Cardiac muscle cell (in vitro differentiated cells and primary cell): ENCODE measurements around the gene B3GALT6. TPM values are rescaled to one million over a fixed set of nuclear protein-coding genes. Genes with fewer than 3 reads are reported as not detected.

Experiments used
- DNase-seq, 2 donors: peaks; one replicate each; pipeline versions ENCODE4 v3.0.0 to v3.0.0-alpha.2; 2010 to 2017; ENCODE audit warnings: low read depth in 1 of 2, low spot score in 1 of 2
- H3K27ac ChIP-seq: fragments of 200-600 bp; sonication (generic); 2 replicates; pipeline ENCODE4 v1.5.1; 2016
- H3K27me3 ChIP-seq: fragments of 200-600 bp; sonication (generic); 2 replicates; pipeline ENCODE4 v1.6.0; 2016; ENCODE audit warnings: control low read depth
- H3K36me3 ChIP-seq: fragments of 200-600 bp; sonication (generic); 2 replicates; pipeline ENCODE4 v1.5.1; 2016; ENCODE audit warnings: control low read depth
- H3K4me1 ChIP-seq: fragments of 200-600 bp; sonication (generic); 2 replicates; pipeline ENCODE4 v1.8.1; 2017; ENCODE audit warnings: low read depth, mild to moderate bottlenecking, mixed run types
- H3K4me3 ChIP-seq: fragments of 200-600 bp; sonication (generic); 2 replicates; pipeline ENCODE4 v1.5.1; 2016; ENCODE audit warnings: mild to moderate bottlenecking
- H3K9me3 ChIP-seq: fragments of 200-600 bp; sonication (generic); 2 replicates; pipeline ENCODE4 v1.5.1; 2017; ENCODE audit warnings: low read depth, mild to moderate bottlenecking, control low read depth
- CTCF ChIP-seq: IDR thresholded peaks from 2 replicates; pipeline ENCODE4 v1.5.1; 2012; ENCODE audit warnings: low read depth, mild to moderate bottlenecking, low read length
- polyA plus RNA-seq: library from polyadenylated mRNA; unstranded; fragments of >200 nt; fragmentation: Nextera tagmentation; extraction: Ambion mirVana; gene quantifications from 2 replicates; pipeline ENCODE4 v1.2.1, GENCODE V29; 2016
- total RNA-seq: library from RNA; depleted of rRNA; stranded (reverse); fragments of >200 nt; gene quantifications from 2 replicates; pipeline ENCODE4 v1.2.3, GENCODE V29; 2016

The B3GALT6 gene
- total and polyA plus RNA-seq, 2 experiments from 2014 or later = 56.8 to 58.9 TPM

DNA sequence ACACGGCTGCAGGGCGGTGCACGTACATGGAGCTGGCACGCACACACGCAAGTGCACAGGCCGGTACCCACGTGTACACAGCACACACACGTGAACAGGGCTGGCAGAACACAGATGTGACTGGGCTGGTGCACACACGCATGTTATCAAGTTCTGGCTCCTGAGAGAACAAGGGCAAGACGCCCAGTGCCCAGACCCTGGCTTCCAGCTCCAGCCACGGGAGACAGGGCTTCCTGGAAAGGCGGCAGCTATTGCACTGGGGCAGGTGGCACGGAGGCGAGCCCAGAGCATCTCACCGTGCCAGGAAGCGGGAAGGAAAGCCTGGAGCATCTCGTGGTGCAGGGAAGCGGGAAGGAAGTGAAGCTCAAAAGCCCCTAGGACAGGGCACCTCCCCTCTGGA lies 6.1 kb upstream of the B3GALT6 start:
- H3K36me3 ChIP-seq = peaks cover 23% of the 10 kb centered on the region
- no peak overlapping the region for H3K27ac ChIP-seq
- no peak for TF ChIP-seq CTCF

GRCh38 chr1:1226566-1227362 lies 5.3 kb upstream of the B3GALT6 start:
- no peaks in the 10 kb centered on the region for H3K27me3 ChIP-seq
- H3K4me3 ChIP-seq = no peak overlapping the region
- H3K4me1 ChIP-seq = peaks cover 18% of the 10 kb centered on the region
- peaks cover 20% of the 10 kb centered on the region for H3K36me3 ChIP-seq
- TF ChIP-seq CTCF = no peak
- no peak for DNase-seq
- H3K27ac ChIP-seq = no peak overlapping the region
- H3K9me3 ChIP-seq = no peaks in the 10 kb centered on the region

More for the DNA sequence above, 6.1 kb upstream of the B3GALT6 start:
- no peaks in the 10 kb centered on the region for H3K27me3 ChIP-seq
- H3K4me1 ChIP-seq = peaks cover 16% of the 10 kb centered on the region
- DNase-seq = no peak
- H3K9me3 ChIP-seq = no peaks in the 10 kb centered on the region
- no peak overlapping the region for H3K4me3 ChIP-seq

DNA sequence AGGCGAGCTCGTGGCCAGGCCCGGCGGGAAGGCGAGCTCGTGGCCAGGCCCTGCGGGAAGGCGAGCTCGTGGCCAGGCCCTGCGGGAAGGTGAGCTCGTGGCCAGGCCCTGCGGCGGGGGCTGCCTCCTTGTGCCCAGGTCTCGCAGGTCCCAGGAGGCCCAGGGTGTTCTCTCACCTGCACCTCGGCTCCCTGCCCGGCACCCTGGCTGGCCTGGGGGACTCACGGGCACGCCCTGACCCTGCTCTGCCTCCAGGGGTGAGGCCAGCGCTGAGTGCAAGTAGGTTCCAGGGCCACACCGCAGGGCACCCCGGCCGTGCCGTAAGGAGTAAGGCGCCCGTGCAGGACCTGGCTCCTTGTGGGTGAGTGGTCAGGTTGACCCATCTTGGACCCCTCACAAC lies 4.7 kb upstream of the B3GALT6 start:
- Histone ChIP-seq H3K9me3 (no peaks in the 10 kb centered on the region), H3K4me1 (peaks cover 18% of the 10 kb centered on the region), H3K4me3 (no peak overlapping the region), H3K27ac (no peak overlapping the region), H3K27me3 (no peaks in the 10 kb centered on the region), H3K36me3 (peaks cover 14% of the 10 kb centered on the region)
- no peak for DNase-seq
- TF ChIP-seq CTCF = no peak

DNA sequence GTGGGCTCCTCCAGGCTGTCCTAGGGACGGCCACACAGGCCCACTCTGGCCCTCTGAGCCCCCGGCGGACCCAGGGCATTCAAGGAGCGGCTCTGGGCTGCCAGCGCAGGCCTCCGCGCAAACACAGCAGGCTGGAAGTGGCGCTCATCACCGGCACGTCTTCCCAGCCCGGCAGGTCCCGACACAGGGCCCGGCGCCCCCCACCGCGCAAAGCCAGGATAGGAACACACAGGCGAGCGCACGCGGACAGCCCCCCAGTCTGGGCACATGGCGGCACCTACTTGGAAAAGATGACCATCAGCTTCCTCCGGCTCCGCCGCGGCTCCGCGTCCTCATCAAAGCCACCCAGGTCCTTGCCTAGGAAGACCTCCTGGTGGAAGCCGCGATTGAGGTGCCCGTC lies 3.9 kb upstream of the B3GALT6 start:
- DNase-seq = no peak
- Histone ChIP-seq H3K36me3 (peaks cover 7% of the 10 kb centered on the region), H3K4me1 (peaks cover 18% of the 10 kb centered on the region), H3K4me3 (no peak overlapping the region), H3K27me3 (no peaks in the 10 kb centered on the region), H3K27ac (no peak overlapping the region), H3K9me3 (no peaks in the 10 kb centered on the region)
- TF ChIP-seq CTCF = no peak

- Histone ChIP-seq H3K4me3 (no peak overlapping the region), H3K36me3 (peaks cover under 1% of the 10 kb centered on the region), H3K27me3 (no peaks in the 10 kb centered on the region), H3K4me1 (peaks cover 18% of the 10 kb centered on the region), H3K27ac (no peak overlapping the region), H3K9me3 (no peaks in the 10 kb centered on the region)
- no peak for TF ChIP-seq CTCF
- no peak for DNase-seq
These were observed 3.3 kb upstream of the B3GALT6 start for GRCh38 chr1:1228596-1229321.
